ENCODE data around the gene IDH3B. TPM values are rescaled to one million over a fixed set of nuclear protein-coding genes. Genes with fewer than 3 reads are reported as not detected.

Gene IDH3B
- polyA plus RNA-seq, 1 experiment = 143 TPM

GRCh38 chr20:2694519-2694918 lies 30.5 kb upstream of the IDH3B start:
- ChIA-PET CTCF (no interaction called here), POLR2A (no interaction called here)
- no peak for DNase-seq (ENCODE audit: low read depth)
- TF ChIP-seq, protein P1, sequence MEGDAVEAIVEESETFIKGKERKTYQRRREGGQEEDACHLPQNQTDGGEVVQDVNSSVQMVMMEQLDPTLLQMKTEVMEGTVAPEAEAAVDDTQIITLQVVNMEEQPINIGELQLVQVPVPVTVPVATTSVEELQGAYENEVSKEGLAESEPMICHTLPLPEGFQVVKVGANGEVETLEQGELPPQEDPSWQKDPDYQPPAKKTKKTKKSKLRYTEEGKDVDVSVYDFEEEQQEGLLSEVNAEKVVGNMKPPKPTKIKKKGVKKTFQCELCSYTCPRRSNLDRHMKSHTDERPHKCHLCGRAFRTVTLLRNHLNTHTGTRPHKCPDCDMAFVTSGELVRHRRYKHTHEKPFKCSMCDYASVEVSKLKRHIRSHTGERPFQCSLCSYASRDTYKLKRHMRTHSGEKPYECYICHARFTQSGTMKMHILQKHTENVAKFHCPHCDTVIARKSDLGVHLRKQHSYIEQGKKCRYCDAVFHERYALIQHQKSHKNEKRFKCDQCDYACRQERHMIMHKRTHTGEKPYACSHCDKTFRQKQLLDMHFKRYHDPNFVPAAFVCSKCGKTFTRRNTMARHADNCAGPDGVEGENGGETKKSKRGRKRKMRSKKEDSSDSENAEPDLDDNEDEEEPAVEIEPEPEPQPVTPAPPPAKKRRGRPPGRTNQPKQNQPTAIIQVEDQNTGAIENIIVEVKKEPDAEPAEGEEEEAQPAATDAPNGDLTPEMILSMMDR (IDR thresholded peaks at IDR 0.05; ENCODE audit: insufficient read depth, low read depth, low read length) = no peak
- Histone ChIP-seq H3K27me3 (ENCODE audit: control insufficient read depth, insufficient read depth, low read length) (peaks cover 34% of the 10 kb centered on the region), H3K4me3 (ENCODE audit: low read depth, low read length) (no peak overlapping the region), H3K36me3 (ENCODE audit: control insufficient read depth, insufficient read depth, low read length) (no peaks in the 10 kb centered on the region)

GRCh38 chr20:2694008-2694471 lies 30.0 kb upstream of the IDH3B start:
- Histone ChIP-seq H3K27me3 (ENCODE audit: control insufficient read depth, insufficient read depth, low read length) (peaks cover 34% of the 10 kb centered on the region), H3K4me3 (ENCODE audit: low read depth, low read length) (no peak overlapping the region), H3K36me3 (ENCODE audit: control insufficient read depth, insufficient read depth, low read length) (no peaks in the 10 kb centered on the region)
- POLR2A ChIA-PET = no interaction called here
- TF ChIP-seq, protein P1 (IDR thresholded peaks at IDR 0.05; ENCODE audit: insufficient read depth, low read depth, low read length) = no peak
- CTCF ChIA-PET = interaction anchor here (1.7 kb wide), 1 partner anchor 307 kb away, joined by 6 read pairs; no protein-coding TSS in a partner anchor
- no peak for DNase-seq (ENCODE audit: low read depth)

- ChIA-PET POLR2A (no interaction called here), CTCF (interaction anchor here (1.7 kb wide), 1 partner anchor 308 kb away, joined by 6 read pairs; no protein-coding TSS in a partner anchor)
- no peak for DNase-seq (ENCODE audit: low read depth)
- Histone ChIP-seq H3K4me3 (ENCODE audit: low read depth, low read length) (peak overlapping the region; percentile 36), H3K27me3 (ENCODE audit: control insufficient read depth, insufficient read depth, low read length) (peaks cover 30% of the 10 kb centered on the region), H3K36me3 (ENCODE audit: control insufficient read depth, insufficient read depth, low read length) (no peaks in the 10 kb centered on the region)
- TF ChIP-seq, protein P1 (IDR thresholded peaks at IDR 0.05; ENCODE audit: insufficient read depth, low read depth, low read length) = no peak
Measured at GRCh38 chr20:2693286-2694007, 29.4 kb upstream of the IDH3B start.

DNA sequence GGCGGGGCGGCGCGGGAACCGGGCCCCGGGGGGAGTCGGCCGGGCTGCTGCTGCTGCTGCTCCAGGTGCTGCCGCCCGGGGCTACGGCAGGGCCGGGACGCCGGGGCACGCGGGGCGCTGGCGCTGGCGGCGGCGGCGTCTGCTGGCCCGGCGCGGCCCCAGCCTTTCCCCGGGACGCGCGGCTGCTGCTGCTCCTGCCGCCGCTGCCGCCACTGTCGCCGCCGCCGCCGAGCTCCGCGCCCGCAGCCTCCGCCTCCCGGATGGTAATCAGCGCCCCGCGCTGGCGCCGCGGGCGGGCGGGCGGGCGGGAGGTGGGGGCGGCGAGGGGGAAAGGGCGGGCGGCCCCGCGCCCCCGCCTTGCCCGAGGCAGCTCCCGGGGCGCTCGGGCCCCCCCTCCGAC lies 28.9 kb upstream of the IDH3B start:
- POLR2A ChIA-PET = no interaction called here

More for the DNA sequence above, 28.9 kb upstream of the IDH3B start:
- TF ChIP-seq, protein P1 (IDR thresholded peaks at IDR 0.05; ENCODE audit: insufficient read depth, low read depth, low read length) = no peak
- CTCF ChIA-PET = interaction anchor here (1.7 kb wide), 1 partner anchor 308 kb away, joined by 6 read pairs; no protein-coding TSS in a partner anchor
- Histone ChIP-seq H3K36me3 (ENCODE audit: control insufficient read depth, insufficient read depth, low read length) (no peaks in the 10 kb centered on the region), H3K4me3 (ENCODE audit: low read depth, low read length) (peak overlapping the region; percentile 39; the same call in 1 of the 2 replicates), H3K27me3 (ENCODE audit: control insufficient read depth, insufficient read depth, low read length) (peaks cover 28% of the 10 kb centered on the region)
- DNase-seq (ENCODE audit: low read depth) = no peak
